HG03045 (cell line): ENCODE results near the gene ALDH5A1.
"Not testable (repeated sequence)": the region's sequence is repeated elsewhere in the genome, so short reads cannot be mapped to it uniquely, and the experiment has no call there.

Experiments used
- ATAC-seq: cut with Tn5 transposase; IDR thresholded peaks from one replicate; pipeline ENCODE4 v1.9.1; 2021; ENCODE audit warnings: mild to moderate bottlenecking, moderate library complexity; ENCODE audit not compliant: unreplicated experiment

Gene ALDH5A1

GRCh38 chr6:24484657-24485323 is 10.0 kb upstream of the ALDH5A1 start:
- ATAC-seq = no peak

- ATAC-seq = no peak
Measured at GRCh38 chr6:24486065-24486464, 8.7 kb upstream of the ALDH5A1 start.

GRCh38 chr6:24489470-24489869 is 5.3 kb upstream of the ALDH5A1 start, which contains the start of gene GPLD1:
GPLD1 (minus strand) TSS chr6:24489578; CDS start chr6:24489511, 67 bp downstream.
- no peak for ATAC-seq

GRCh38 chr6:24489881-24490280 is 4.9 kb upstream of the ALDH5A1 start:
- ATAC-seq = no peak

GRCh38 chr6:24490948-24491347 is 3.8 kb upstream of the ALDH5A1 start:
- no peak for ATAC-seq

- ATAC-seq = no peak
Measured at GRCh38 chr6:24492475-24492874, 2.3 kb upstream of the ALDH5A1 start.

GRCh38 chr6:24493945-24494820 is 586 bp upstream of the ALDH5A1 start:
- peak; percentile 1 for ATAC-seq

- no peak for ATAC-seq
Measured at GRCh38 chr6:24497254-24497970, 2.6 kb downstream of the ALDH5A1 start.

GRCh38 chr6:24500683-24501082 is 5.9 kb downstream of the ALDH5A1 start:
- ATAC-seq = no peak

- no peak for ATAC-seq
Measured at GRCh38 chr6:24501374-24501773, 6.6 kb downstream of the ALDH5A1 start.

- no peak for ATAC-seq
Measured at GRCh38 chr6:24501914-24502313, 7.1 kb downstream of the ALDH5A1 start.

GRCh38 chr6:24504287-24504648 is 9.5 kb downstream of the ALDH5A1 start:
- no peak for ATAC-seq

GRCh38 chr6:24504649-24505586 is 10.1 kb downstream of the ALDH5A1 start:
- ATAC-seq = no peak

GRCh38 chr6:24506814-24507520 is 12.2 kb downstream of the ALDH5A1 start:
- ATAC-seq = no peak

- ATAC-seq = not testable (repeated sequence)
Measured at GRCh38 chr6:24511976-24512375, 17.2 kb downstream of the ALDH5A1 start.

GRCh38 chr6:24513602-24514001 is 18.8 kb downstream of the ALDH5A1 start:
- peak; percentile 51 for ATAC-seq

GRCh38 chr6:24517659-24518543 is 23.1 kb downstream of the ALDH5A1 start:
- ATAC-seq = peak; percentile 68

GRCh38 chr6:24520929-24521546 is 26.3 kb downstream of the ALDH5A1 start:
- no peak for ATAC-seq
